Astrocyte of the hippocampus (primary cell): Measurements from ENCODE around the gene CCDC91.
"Not testable (repeated sequence)": the region's sequence is repeated elsewhere in the genome, so short reads cannot be mapped to it uniquely, and the experiment has no call there.

Source experiments
- DNase-seq: peaks from one replicate; pipeline ENCODE4 v3.0.0; 2011; ENCODE audit warnings: low read depth, low spot score

Gene CCDC91

GRCh38 chr12:28232211-28232928 lies 42.1 kb downstream of the CCDC91 start:
- DNase-seq, result no peak

- no peak for DNase-seq
Observed at GRCh38 chr12:28234444-28234843, 44.2 kb downstream of the CCDC91 start.

DNA sequence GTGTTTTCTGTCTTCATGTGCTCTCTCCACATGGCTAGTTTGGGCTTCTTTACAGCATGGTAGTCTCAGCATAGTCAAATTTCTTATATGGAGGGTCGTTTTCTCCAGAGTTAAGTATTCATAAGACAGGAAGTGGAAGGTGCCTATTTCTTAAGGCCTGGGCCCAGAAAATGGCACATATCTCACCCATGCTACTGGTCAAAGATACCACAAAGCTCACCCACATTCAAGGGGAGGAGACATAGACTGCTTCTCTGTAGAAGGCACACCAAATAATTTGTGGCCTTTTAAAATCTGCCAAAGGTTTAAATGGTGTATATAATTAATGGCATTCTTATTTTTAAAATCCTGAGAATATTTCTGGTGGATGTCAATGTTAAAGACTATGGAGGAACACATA lies 44.8 kb downstream of the CCDC91 start:
- no peak for DNase-seq

DNA sequence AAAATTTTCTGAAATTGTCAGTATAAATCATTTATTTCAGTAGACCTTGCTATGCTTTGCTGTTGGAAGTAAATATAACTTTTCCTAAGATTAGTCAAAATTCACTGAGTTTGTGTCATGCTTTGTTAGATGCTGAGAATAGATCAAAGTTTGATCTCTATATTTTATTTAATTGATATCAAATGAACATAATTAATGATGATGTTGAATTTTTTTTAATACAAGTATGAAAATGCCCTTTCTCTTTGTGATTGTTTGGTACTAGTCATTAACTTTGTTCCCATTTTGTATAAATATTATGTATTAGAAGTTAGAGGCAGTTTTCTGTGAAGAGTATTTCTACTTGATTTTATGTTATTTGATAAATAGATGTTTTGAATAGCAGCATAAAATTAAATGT lies 45.7 kb downstream of the CCDC91 start:
- DNase-seq, result no peak

- DNase-seq, result no peak
Observed at GRCh38 chr12:28237423-28237822, 47.2 kb downstream of the CCDC91 start.

GRCh38 chr12:28239918-28240317 lies 49.7 kb downstream of the CCDC91 start:
- DNase-seq, result no peak

- DNase-seq, result no peak
Observed at GRCh38 chr12:28240853-28241252, 50.6 kb downstream of the CCDC91 start.

- no peak for DNase-seq
Observed at GRCh38 chr12:28242129-28242495, 51.9 kb downstream of the CCDC91 start.

- DNase-seq, result no peak
Observed at GRCh38 chr12:28242496-28243309, 52.4 kb downstream of the CCDC91 start.

GRCh38 chr12:28243310-28243633 lies 53.0 kb downstream of the CCDC91 start:
- DNase-seq, result no peak

DNA sequence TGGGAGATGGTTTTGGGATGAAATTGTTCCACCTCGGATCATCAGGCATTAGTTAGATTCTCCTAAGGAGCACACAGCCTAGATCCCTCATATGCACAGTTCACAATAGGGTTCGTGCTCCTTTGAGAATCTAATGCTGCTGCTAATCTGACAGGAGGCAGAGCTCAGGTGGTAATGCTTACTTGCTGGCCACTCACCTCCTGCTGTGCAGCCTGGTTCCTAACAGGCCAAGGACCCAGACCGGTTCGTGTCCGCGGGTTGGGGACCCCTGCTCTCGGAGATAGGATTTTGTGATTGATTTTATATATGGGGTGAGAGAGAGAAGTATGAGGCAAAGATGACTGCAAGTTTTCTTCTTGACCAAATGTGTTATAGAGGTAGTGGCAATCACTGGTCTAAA lies 57.5 kb downstream of the CCDC91 start:
- no peak for DNase-seq

DNA sequence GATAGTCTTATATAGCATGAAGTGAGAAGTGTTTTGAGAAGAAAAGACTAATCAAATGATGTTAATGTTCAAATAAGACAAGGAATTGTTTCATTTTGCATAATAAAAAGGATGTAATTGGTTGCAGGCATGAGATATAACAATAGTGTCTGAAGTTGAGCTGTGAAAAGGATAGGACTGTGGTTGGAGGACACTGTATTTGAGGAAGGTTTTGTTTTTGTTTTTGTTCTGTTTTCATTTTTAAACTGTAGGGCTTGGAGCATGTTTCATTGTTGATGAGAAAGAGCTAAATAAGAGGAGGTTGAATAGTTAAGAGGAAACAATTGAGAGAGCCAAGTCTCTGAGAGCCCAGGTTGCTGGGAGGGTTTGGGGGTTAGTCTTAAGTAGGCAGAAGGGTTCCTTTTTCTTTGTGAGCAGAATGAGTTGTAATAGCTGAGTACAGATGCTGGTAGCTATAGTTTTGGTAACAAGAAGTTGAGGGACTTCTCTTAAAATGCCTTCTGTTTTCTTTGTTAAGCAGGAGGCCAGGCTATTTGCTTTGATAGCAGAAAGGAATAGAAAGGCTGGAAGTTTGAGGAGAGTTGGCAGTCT lies 58.4 kb downstream of the CCDC91 start:
- no peak for DNase-seq

DNA sequence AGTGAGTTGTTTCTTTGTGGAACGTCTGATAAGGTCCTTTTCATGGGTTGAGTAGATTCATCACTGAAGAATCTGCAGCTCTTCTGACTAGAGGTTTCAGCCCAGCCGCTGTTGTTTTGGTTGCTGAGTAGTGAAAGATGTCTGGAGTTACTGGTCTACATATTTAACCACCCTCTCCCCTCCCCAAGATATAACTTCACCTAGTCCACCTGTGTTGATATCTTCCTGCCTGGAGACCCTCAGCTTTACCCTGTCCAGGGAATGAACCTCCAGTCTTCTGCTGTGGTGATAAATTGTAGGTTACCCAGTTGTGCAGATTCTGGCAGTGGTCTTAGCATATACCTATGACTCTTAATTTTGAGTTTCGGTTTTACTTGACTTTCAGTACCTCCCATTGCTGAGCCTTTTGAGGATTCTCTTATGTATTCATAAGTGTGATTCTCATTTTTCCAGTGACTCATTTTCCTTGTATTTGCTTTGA lies 62.9 kb downstream of the CCDC91 start:
- DNase-seq, result peak; percentile 75

GRCh38 chr12:28257411-28257810 lies 67.2 kb downstream of the CCDC91 start:
- DNase-seq, result no peak

DNA sequence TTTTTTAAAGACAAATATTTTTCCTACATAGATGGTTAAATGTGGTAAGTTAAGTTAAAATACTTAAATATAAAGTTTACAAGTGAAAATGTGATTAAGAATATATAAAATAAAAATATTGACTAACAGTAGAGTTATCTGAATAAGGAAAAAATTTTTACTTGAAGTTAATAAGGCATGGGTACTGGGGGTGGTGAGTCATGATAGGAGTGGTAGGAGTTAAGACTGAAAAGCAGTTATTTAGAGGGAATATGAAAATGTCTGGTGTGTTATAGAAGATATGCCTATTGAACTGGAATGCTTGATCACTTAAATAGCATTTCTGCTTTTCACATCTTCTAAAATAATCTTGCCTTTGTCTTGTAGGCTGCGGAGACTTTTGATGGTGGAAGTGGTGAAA lies 68.7 kb downstream of the CCDC91 start:
- DNase-seq, result peak; percentile 16

- no peak for DNase-seq
Observed at GRCh38 chr12:28265435-28266042, 75.3 kb downstream of the CCDC91 start.

GRCh38 chr12:28267920-28268607 lies 77.8 kb downstream of the CCDC91 start:
- DNase-seq, result not testable (repeated sequence)

- no peak for DNase-seq
Observed at GRCh38 chr12:28268608-28269229, 78.5 kb downstream of the CCDC91 start.

DNA sequence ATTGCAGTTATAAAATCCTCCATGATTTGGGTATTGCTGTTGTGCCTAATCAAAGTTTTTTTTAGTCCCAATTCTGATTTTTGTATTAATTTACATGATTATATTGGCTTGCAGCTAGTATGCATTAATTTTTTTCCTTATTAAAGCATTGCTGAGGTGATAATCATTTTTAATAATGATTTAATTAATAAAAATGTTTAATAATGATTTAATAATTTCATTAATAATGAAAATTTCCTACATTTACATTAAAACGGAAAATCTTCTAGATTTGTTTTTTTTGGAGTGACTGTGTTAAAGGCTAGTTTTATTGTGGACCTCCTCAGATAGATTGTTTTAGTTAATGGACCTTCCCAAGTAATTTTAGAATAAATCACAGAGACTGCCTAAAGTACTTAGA lies 79.6 kb downstream of the CCDC91 start:
- DNase-seq, result no peak

DNA sequence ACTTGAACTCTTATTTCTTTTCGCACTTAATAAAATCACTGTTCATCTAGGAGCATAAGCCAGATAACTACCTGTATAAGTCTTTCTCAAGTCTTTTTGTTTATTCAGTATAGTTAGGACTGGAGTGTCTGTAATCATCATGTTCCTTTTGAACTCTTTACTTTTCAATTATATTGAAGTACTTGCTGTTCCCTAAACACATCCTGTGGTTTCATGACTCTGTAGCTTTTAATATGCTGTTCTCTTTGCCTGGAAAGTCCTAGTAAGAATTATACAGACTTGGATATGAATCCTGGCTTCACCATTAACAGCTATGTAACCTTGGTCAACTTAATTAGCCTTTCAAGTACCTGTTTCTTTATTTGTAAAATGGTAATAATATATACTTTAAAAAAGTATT lies 88.2 kb downstream of the CCDC91 start:
- DNase-seq, result no peak

DNA sequence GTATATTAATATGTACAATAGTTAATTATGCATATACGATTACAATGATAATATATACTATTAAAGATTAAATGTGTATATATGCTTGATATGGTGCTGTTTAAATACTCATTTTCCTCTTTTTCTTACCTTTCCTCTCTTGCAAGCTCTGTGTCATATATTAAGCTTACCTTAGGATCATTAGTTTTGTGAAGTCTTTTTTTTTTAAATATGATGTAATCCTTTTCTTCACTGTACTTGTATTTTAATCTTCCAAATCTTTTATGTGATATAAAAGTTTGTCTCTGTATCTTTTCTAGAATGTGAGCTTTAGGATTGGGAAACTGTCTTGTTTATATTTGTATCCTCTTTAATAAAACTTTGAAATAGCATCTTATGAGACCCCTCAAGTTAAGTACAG lies 88.7 kb downstream of the CCDC91 start:
- no peak for DNase-seq
